Measurements from ENCODE around the gene MCFD2. TPM values are rescaled to one million over a fixed set of nuclear protein-coding genes. Genes with fewer than 3 reads are reported as not detected.

The MCFD2 gene
- total and polyA plus RNA-seq, 2 donors (not counting 1 experiment from before 2014, with no cell fraction given) = 31.6 to 53.3 TPM

- H3K9me3 ChIP-seq (ENCODE audit: control extremely low read depth in 1 of 3, control insufficient read depth in 2 of 3, insufficient read depth in 1 of 3, low read length in 2 of 3) = no peaks in the 10 kb centered on the region
- WGBS (ENCODE audit: insufficient coverage) = 85% methylated on average over 4 of the region's 8 CpGs
- peaks cover 18% of the 10 kb centered on the region for H3K27me3 Mint-ChIP-seq
- H3K4me1 ChIP-seq (ENCODE audit: control insufficient read depth in 2 of 2, insufficient read depth in 2 of 2, low read length in 2 of 2) = no peaks in the 10 kb centered on the region
- CTCF ChIA-PET = interaction anchor here (1.1 kb wide), 1 partner anchor 219 kb away, joined by 5 read pairs; no protein-coding TSS in a partner anchor
- H3K27ac Mint-ChIP-seq = no peak overlapping the region
- no peak overlapping the region for H3K4me3 ChIP-seq (ENCODE audit: control extremely low read depth in 1 of 5, extremely low read depth in 1 of 5, insufficient read depth in 1 of 5, low read depth in 2 of 5, low read length in 4 of 5)
- no peaks in the 10 kb centered on the region for H3K4me1 Mint-ChIP-seq
- DNase-seq (no peak), ATAC-seq (ENCODE audit: low read depth) (no peak)
- H3K27me3 ChIP-seq (replicated peaks in 1 of 4; ENCODE audit: control extremely low read depth in 1 of 4, control insufficient read depth in 3 of 4, insufficient read depth in 4 of 4, low read length in 3 of 4) = peaks cover 0 to 7% (median 1%) of the 10 kb centered on the region in 4 experiments
- H3K27ac ChIP-seq (ENCODE audit: low read length in 2 of 2) = no peak overlapping the region
- TF ChIP-seq CTCF (IDR thresholded peaks at IDR 0.05) = no peak
- no peak for TF ChIP-seq EZH2 (IDR thresholded peaks at IDR 0.05; ENCODE audit: borderline replicate concordance, insufficient read depth, low read depth, low read length, poor library complexity, severe bottlenecking)
- no peak overlapping the region for H2AFZ ChIP-seq (ENCODE audit: insufficient read depth, low read depth, low read length, poor library complexity, severe bottlenecking)
- H3K4me3 Mint-ChIP-seq = no peak overlapping the region
- intact Hi-C loops (cut with micrococcal nuclease) = no loop called here
- no peak overlapping the region for H3K9ac ChIP-seq (ENCODE audit: low read length)
- H4K20me1 ChIP-seq (ENCODE audit: control insufficient read depth, insufficient read depth, low read length, poor library complexity, severe bottlenecking) = no peaks in the 10 kb centered on the region
- POLR2A ChIA-PET = no interaction called here
- no peaks in the 10 kb centered on the region for H3K36me3 ChIP-seq (replicated peaks in 1 of 2; ENCODE audit: control extremely low read depth in 1 of 2, control insufficient read depth in 1 of 2, extremely low read depth in 1 of 2, insufficient read depth in 2 of 2, low read length in 1 of 2)
- H3K9me3 Mint-ChIP-seq (ENCODE audit: insufficient read depth) = no peaks in the 10 kb centered on the region
- no peaks in the 10 kb centered on the region for H3K79me2 ChIP-seq (ENCODE audit: control insufficient read depth, insufficient read depth, low read length)
- H3K4me2 ChIP-seq (replicated peaks; ENCODE audit: low read depth, low read length, poor library complexity, severe bottlenecking) = no peak overlapping the region
Observed at GRCh38 chr2:46875226-46875899, 40.2 kb downstream of the MCFD2 start.

- CTCF ChIA-PET = interaction anchor here (1.1 kb wide), 1 partner anchor 218 kb away, joined by 5 read pairs; no protein-coding TSS in a partner anchor
Observed at GRCh38 chr2:46874236-46874929, 41.2 kb downstream of the MCFD2 start.

More at GRCh38 chr2:46874236-46874929, 41.2 kb downstream of the MCFD2 start:
- Mint-ChIP-seq H3K27me3 (peaks cover 18% of the 10 kb centered on the region), H3K27ac (no peak overlapping the region), H3K4me3 (no peak overlapping the region), H3K4me1 (no peaks in the 10 kb centered on the region), H3K9me3 (ENCODE audit: insufficient read depth) (no peaks in the 10 kb centered on the region)
- Histone ChIP-seq H3K4me1 (ENCODE audit: control insufficient read depth in 2 of 2, insufficient read depth in 2 of 2, low read length in 2 of 2) (no peaks in the 10 kb centered on the region), H3K27ac (ENCODE audit: low read length in 2 of 2) (no peak overlapping the region), H3K27me3 (replicated peaks in 1 of 4; ENCODE audit: control extremely low read depth in 1 of 4, control insufficient read depth in 3 of 4, insufficient read depth in 4 of 4, low read length in 3 of 4) (peaks cover 0 to 7% (median 1%) of the 10 kb centered on the region in 4 experiments), H3K36me3 (replicated peaks in 1 of 2; ENCODE audit: control extremely low read depth in 1 of 2, control insufficient read depth in 1 of 2, extremely low read depth in 1 of 2, insufficient read depth in 2 of 2, low read length in 1 of 2) (no peaks in the 10 kb centered on the region), H4K20me1 (ENCODE audit: control insufficient read depth, insufficient read depth, low read length, poor library complexity, severe bottlenecking) (no peaks in the 10 kb centered on the region), H3K9me3 (ENCODE audit: control extremely low read depth in 1 of 3, control insufficient read depth in 2 of 3, insufficient read depth in 1 of 3, low read length in 2 of 3) (no peaks in the 10 kb centered on the region), H3K4me3 (ENCODE audit: control extremely low read depth in 1 of 5, extremely low read depth in 1 of 5, insufficient read depth in 1 of 5, low read depth in 2 of 5, low read length in 4 of 5) (no peak overlapping the region), H3K79me2 (ENCODE audit: control insufficient read depth, insufficient read depth, low read length) (no peaks in the 10 kb centered on the region), H3K4me2 (replicated peaks; ENCODE audit: low read depth, low read length, poor library complexity, severe bottlenecking) (no peak overlapping the region), H3K9ac (ENCODE audit: low read length) (no peak overlapping the region), H2AFZ (ENCODE audit: insufficient read depth, low read depth, low read length, poor library complexity, severe bottlenecking) (no peak overlapping the region)
- whole genome bisulfite sequencing (ENCODE audit: insufficient coverage) = 91% methylated on average over 10 of the region's 10 CpGs
- intact Hi-C loops (cut with micrococcal nuclease) = no loop called here
- DNase-seq = no peak
- ATAC-seq (ENCODE audit: low read depth) = no peak
- TF ChIP-seq CTCF (IDR thresholded peaks at IDR 0.05) = no peak
- no peak for TF ChIP-seq EZH2 (IDR thresholded peaks at IDR 0.05; ENCODE audit: borderline replicate concordance, insufficient read depth, low read depth, low read length, poor library complexity, severe bottlenecking)
- POLR2A ChIA-PET = no interaction called here

All from B cell (primary cell).